ENCODE measurements around the gene SLC39A3.

Gene SLC39A3

DNA sequence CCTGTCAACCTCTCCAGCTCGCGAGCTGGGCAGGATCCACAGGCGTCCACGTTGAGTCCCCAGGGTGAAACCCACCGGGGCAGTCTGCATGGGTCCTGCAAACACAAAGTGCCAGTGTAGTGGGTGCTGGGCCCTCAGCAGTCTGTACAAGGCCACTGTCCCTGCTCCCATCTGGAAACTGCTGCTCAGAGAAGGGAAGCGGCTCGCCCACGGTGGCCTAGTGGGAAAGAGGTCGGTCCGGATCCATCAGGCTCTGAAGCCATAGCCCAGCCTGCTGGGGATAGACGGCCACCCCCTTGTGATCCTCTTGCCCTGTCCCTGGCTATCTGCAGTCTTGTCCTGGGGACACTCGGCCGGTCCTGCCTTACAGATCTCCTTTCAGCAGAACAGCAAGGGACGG lies 16.1 kb downstream of the SLC39A3 start:
- no peaks in the 10 kb centered on the region for H3K9me3 Mint-ChIP-seq
- H3K36me3 Mint-ChIP-seq (ENCODE audit: low read depth) = no peaks in the 10 kb centered on the region
- H3K27ac Mint-ChIP-seq = no peak overlapping the region
- peaks cover 8% of the 10 kb centered on the region for H3K4me1 Mint-ChIP-seq (ENCODE audit: low read depth)
- H3K27me3 Mint-ChIP-seq = peaks cover 17% of the 10 kb centered on the region
- no peak overlapping the region for H3K4me3 Mint-ChIP-seq

DNA sequence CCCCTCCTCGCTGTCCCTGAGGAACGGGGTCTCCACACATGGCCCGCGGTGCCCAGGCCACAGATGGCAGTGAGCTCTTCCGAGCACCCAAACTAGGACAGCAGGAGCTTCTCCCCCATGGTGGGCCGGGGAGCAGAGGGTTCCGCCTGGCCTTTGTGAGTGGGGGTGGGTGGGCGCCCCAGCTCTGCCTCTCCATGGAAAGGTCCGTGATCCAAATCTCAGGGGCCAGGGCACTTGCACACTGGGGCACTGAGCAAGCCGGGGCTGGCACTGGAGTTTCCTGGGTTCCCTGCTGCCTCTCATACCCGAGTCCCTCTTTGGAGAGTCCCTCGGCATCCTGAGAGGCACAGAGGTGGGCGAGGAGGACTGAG lies 16.5 kb downstream of the SLC39A3 start:
- no peaks in the 10 kb centered on the region for H3K9me3 Mint-ChIP-seq
- no peak overlapping the region for H3K4me3 Mint-ChIP-seq
- peaks cover 8% of the 10 kb centered on the region for H3K4me1 Mint-ChIP-seq (ENCODE audit: low read depth)
- no peaks in the 10 kb centered on the region for H3K36me3 Mint-ChIP-seq (ENCODE audit: low read depth)
- H3K27me3 Mint-ChIP-seq = peaks cover 17% of the 10 kb centered on the region
- H3K27ac Mint-ChIP-seq = no peak overlapping the region

- Mint-ChIP-seq H3K27me3 (peaks cover 17% of the 10 kb centered on the region), H3K36me3 (ENCODE audit: low read depth) (no peaks in the 10 kb centered on the region), H3K4me1 (ENCODE audit: low read depth) (peaks cover 8% of the 10 kb centered on the region), H3K27ac (no peak overlapping the region), H3K9me3 (no peaks in the 10 kb centered on the region), H3K4me3 (no peak overlapping the region)
Observed at GRCh38 chr19:2722541-2723344, 17.1 kb downstream of the SLC39A3 start.

GRCh38 chr19:2721570-2722540 lies 18.0 kb downstream of the SLC39A3 start:
- no peak overlapping the region for H3K27ac Mint-ChIP-seq
- peaks cover 17% of the 10 kb centered on the region for H3K27me3 Mint-ChIP-seq

DNA sequence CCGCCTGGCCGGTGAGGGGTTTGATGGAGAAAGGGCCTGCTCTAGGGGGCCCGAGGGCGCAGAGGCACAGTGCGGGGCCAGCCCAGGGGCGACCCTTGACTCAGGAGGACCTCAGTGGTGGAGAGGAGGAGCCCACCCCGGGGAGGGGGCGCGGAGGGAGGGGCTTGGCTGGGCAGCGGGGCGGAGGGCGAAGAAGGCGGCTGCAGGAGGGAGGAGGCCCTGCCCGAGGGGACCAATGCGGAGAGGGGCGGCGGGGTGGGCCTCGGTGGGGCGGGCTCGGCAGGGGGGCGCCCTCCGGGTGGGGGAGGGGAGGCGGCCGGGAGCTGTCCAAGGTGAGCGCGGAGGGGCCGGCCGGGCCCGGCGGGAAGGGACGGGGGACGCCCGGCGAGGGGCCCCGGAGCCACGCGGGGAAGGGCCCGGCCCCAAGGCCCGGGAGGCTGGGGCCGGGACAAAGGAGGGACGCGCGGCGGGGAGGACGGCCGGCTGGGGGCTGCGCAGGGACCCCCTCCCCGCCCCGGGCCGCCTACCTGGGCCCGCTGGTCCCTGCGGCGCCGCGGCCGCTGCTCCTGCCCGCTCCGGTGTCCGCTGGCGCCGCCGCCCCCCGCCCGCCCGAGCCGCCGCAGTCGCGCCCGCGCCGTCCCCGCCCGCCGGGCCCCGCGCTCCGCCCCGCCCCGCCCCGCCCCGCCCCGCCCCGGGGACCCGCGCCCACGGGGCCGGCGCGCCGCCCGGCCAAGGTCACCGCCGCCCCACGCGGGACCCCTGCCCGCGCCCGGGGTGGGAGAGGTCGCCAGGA lies 18.8 kb downstream of the SLC39A3 start, which contains the start of gene DIRAS1:
Gene DIRAS1 (minus strand): TSS at position 596 of the 793 bp plus-strand sequence. CDS start 3,566 bp downstream, outside the sequence.
- Mint-ChIP-seq H3K4me1 (ENCODE audit: low read depth) (peaks cover 5% of the 10 kb centered on the region), H3K27ac (no peak within 1 kb of the TSS), H3K4me3 (peak within 1 kb of the TSS; percentile 56), H3K36me3 (ENCODE audit: low read depth) (no peaks in the 10 kb centered on the region), H3K27me3 (peaks cover 17% of the 10 kb centered on the region), H3K9me3 (no peaks in the 10 kb centered on the region)

More at GRCh38 chr19:2721570-2722540, 18.0 kb downstream of the SLC39A3 start:
- Mint-ChIP-seq H3K36me3 (ENCODE audit: low read depth) (no peaks in the 10 kb centered on the region), H3K4me1 (ENCODE audit: low read depth) (peaks cover 5% of the 10 kb centered on the region), H3K4me3 (peak overlapping the region; percentile 56), H3K9me3 (no peaks in the 10 kb centered on the region)

GRCh38 chr19:2719920-2720776 lies 19.7 kb downstream of the SLC39A3 start:
- Mint-ChIP-seq H3K9me3 (peaks cover 7% of the 10 kb centered on the region), H3K27ac (no peak overlapping the region), H3K27me3 (peaks cover 17% of the 10 kb centered on the region), H3K4me3 (peak overlapping the region; percentile 41), H3K4me1 (ENCODE audit: low read depth) (peaks cover 5% of the 10 kb centered on the region), H3K36me3 (ENCODE audit: low read depth) (no peaks in the 10 kb centered on the region)

- Mint-ChIP-seq H3K9me3 (peaks cover 9% of the 10 kb centered on the region), H3K36me3 (ENCODE audit: low read depth) (no peaks in the 10 kb centered on the region), H3K27me3 (peaks cover 15% of the 10 kb centered on the region), H3K27ac (no peak overlapping the region), H3K4me3 (no peak overlapping the region), H3K4me1 (ENCODE audit: low read depth) (peaks cover 5% of the 10 kb centered on the region)
Observed at GRCh38 chr19:2719232-2719735, 20.5 kb downstream of the SLC39A3 start.

GRCh38 chr19:2717638-2718541 lies 21.9 kb downstream of the SLC39A3 start:
- H3K36me3 Mint-ChIP-seq (ENCODE audit: low read depth) = no peaks in the 10 kb centered on the region
- no peak overlapping the region for H3K27ac Mint-ChIP-seq
- peaks cover 5% of the 10 kb centered on the region for H3K4me1 Mint-ChIP-seq (ENCODE audit: low read depth)
- peaks cover 9% of the 10 kb centered on the region for H3K9me3 Mint-ChIP-seq
- H3K4me3 Mint-ChIP-seq = no peak overlapping the region
- peaks cover 12% of the 10 kb centered on the region for H3K27me3 Mint-ChIP-seq

GRCh38 chr19:2716722-2717637 lies 22.8 kb downstream of the SLC39A3 start:
- H3K27me3 Mint-ChIP-seq = peaks cover 11% of the 10 kb centered on the region
- H3K4me3 Mint-ChIP-seq = no peak overlapping the region
- H3K36me3 Mint-ChIP-seq (ENCODE audit: low read depth) = no peaks in the 10 kb centered on the region
- H3K9me3 Mint-ChIP-seq = peaks cover 9% of the 10 kb centered on the region
- peaks cover 5% of the 10 kb centered on the region for H3K4me1 Mint-ChIP-seq (ENCODE audit: low read depth)
- no peak overlapping the region for H3K27ac Mint-ChIP-seq

DNA sequence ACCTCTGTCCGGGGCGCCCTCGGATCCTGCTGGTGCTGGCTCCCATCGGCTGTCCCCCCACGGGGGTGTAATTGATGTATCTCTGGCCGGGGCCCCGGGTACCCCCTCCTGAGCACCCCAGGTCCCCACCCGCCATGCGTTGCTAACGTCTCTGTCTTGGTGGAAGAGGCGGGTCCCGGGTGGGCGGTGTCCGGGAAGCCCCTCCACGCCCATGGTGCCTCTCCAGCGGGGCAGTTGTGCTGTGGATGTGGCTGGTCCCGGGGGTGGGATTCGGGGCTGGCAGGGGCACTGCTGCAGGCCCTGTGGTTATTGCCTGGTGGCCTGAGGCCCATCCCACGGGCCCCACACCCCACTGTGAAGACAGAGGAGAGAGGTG lies 23.6 kb downstream of the SLC39A3 start:
- no peak overlapping the region for H3K4me3 Mint-ChIP-seq
- H3K27ac Mint-ChIP-seq = no peak overlapping the region
- peaks cover 12% of the 10 kb centered on the region for H3K4me1 Mint-ChIP-seq (ENCODE audit: low read depth)
- H3K27me3 Mint-ChIP-seq = peaks cover 7% of the 10 kb centered on the region
- peaks cover 9% of the 10 kb centered on the region for H3K9me3 Mint-ChIP-seq
- H3K36me3 Mint-ChIP-seq (ENCODE audit: low read depth) = no peaks in the 10 kb centered on the region

DNA sequence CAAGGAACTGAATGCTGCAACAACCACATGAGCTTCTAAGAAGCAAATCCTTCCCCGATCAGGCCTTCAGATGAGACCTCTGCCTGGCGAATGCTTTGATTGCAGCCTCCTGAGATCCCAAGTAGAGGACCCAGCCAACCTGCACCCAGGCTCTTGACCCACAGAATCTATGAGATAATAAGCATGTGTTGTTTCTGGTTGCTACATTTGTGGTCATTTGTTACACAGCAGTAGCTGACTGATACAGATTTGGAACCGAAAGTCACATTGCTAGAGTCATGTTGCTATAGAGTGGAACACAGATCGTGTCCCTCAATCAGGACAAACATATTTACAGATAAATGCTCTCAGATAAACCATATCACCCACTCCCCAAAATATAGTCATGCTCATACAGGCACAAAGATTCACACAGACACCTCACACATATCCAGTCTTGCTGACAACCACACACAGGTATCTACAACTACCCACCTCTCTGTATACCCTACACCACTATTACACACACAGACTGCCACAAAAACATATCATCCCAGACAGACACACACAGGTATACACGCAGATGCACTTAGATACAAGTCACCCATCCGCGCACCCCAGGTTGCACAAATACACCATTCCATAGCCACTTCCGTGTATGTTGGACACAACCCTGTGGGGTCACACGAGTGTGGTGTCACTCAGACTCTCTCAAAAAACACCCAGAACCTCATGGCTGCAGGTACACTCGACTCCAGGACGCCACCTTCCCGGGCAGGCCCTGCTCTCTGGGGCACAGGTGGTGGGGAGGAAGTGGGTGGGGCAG lies 24.1 kb downstream of the SLC39A3 start:
- peaks cover 7% of the 10 kb centered on the region for H3K27me3 Mint-ChIP-seq
- H3K27ac Mint-ChIP-seq = no peak overlapping the region
- H3K36me3 Mint-ChIP-seq (ENCODE audit: low read depth) = no peaks in the 10 kb centered on the region
- H3K4me1 Mint-ChIP-seq (ENCODE audit: low read depth) = peaks cover 15% of the 10 kb centered on the region
- H3K4me3 Mint-ChIP-seq = no peak overlapping the region
- H3K9me3 Mint-ChIP-seq = peaks cover 9% of the 10 kb centered on the region

All from stimulated activated naive CD8-positive, alpha-beta T cell treated with anti-CD3 and anti-CD28 coated beads, Interleukin-15, Interleukin-2, amounts not matched to agents 100 ng/mL and 50 ng/mL, for 24 hours (primary cell).